Posterior vena cava (tissue), 2 donors: ENCODE results near the gene TOR3A. TPM values are rescaled to one million over a fixed set of nuclear protein-coding genes. Genes with fewer than 3 reads are reported as not detected.
A peak's percentile ranks its signal among the peaks of the same experiment; 100 is the strongest.

ENCODE experiments used
- DNase-seq: peaks from one replicate; pipeline ENCODE4 v3.0.0-alpha.2; 2020; ENCODE audit warnings: low spot score
- intact Hi-C, 2 donors: fragments of 100-400 bp; cut with DNase I; formaldehyde crosslinking; loops; one replicate each; pipeline versions ENCODE4 v1.14.1 to v1.14.2; 2022 to 2023
- total RNA-seq, 2 donors: library from RNA; stranded (reverse); fragmentation: NEBNext Ultra II Directional; extraction: Animal tissue kit (Norgen Biotek cat#: 25700); gene quantifications; one replicate each; pipeline ENCODE4 v1.2.1, GENCODE V29; 2021
- donor health status: DM: yes; HTN: yes; CAD: no.
- donor health status: DM: yes; HTN: yes; CAD: no.

The TOR3A gene
- total RNA-seq, 2 donors from 2014 or later: 13.0 to 18.3 TPM

DNA sequence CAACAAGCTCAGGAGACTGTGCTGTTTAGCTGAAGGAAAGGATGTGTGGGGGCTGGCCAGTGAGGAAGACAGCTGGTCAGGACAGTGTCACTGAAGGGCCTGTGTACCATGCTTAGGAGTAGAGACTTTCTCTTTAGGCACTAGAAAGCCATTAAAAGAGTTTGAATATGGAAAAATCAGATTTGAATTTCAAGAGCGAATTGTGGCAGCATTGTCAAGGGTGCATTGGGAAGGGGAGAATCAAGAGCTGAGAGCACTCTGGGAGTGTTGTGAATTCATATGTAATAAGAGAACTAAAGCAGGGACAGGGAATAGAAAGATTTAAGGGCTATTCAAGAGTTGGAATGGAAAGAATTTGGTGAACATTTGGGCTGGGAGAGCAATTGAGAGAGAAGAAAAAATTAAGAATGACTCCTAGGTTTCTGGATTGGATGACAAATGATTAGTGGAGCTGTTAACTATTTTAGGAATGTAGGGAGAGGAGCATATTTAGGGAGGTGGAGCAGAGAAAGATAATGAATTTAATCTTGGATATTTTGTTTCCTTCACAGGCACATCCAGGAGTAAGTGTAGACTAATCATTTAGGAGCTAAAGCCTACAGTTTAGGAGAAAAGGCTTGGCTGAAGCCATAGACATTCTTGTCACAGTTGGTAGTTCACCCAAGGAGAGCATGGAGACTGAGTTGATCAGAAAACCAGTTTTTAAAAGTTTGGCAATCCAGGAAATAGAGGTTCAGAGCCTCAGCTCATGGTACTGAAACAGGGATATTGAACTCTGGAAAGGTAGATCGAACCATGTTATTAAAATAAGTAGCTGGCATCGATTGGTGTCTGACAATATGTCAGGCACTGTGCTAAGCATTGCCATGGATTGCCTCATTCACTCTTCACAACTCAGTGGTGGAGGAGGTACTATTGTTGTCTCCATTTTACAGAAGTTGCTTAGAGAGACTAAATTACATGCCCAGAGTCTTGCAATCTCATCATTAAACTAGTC lies 23.1 kb upstream of the TOR3A start:
- intact Hi-C loops: no loop called here
- no peak for DNase-seq

DNA sequence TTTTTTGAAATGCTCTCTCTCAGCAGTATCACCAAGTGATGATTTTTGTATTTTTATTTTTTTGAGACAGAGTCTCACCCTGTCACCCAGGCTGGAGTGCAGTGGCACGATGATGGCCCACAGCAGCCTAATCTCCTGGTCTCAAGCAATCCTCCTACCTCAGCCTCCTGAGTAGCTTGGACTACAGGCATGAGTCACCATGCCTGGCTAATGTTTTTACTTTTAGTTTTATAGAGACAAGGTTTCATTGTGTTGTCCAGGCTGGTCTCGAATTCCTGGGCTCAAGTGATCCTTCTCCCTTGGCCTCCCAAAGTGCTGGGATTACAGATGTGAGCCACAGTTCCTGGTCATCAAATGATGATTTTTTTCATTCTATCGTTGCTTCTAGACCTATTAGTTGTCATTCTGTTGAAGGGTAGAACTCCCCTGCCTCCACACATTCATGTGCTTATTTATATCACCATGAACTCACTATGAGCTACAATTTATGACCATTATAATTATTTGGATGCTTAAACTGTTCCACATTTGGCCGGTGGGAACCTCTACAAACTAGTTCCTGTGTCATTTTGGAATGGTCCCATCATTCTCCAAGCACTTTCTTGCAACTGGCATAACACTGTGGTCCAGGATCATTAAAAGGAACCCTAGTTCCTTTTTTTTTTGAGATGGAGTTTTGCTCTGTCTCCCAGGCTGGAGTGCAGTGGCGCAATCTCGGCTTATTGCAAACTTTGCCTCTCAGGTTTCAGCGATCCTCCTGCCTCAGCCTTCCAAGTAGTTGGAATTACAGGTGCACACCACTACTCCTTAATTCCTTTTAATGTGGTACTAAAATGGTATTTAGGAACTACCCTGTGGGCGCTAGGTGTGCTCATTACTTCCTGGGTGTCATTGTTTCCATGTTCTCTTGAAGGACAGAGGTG lies 20.2 kb upstream of the TOR3A start:
- DNase-seq: no peak
- intact Hi-C loops: no loop called here

DNA sequence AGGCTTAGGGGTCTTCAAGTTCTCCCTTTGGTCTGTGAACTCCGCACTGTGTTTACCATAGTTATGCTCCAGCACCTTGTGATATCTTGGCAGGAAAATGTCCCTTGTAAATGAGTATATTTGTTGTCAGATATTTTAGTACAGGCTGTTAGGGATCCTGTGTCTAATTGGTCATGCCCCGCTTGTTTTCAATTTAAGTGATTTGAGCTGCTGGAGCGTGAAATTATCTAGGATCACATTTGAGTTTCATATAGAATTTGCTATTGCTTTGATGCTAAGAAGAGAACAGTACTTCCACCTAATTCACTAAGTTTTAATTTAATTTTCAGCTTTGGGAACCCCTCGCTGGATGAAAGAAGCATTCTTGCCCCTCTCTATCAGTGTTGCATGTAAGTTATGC lies 15.4 kb upstream of the TOR3A start:
- DNase-seq: no peak
- intact Hi-C loops: no loop called here

DNA sequence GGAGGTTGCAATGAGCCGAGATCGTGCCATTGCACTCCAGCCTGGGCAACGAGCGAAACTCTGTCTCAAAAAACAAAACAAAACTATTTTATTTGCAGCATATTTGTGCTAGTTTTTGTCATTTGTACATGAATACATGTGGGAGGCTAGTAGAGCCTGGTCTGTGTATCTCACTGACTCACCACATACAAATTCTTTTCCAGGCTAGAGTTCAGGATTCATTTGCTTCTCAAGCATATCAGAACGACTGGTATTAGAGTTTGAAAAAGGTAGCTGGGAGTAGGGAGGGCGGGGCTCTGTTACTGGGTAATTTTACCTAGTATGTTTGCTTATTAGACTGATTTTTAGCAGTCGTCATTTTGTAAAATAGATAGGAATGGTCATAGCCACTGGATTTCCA lies 4.5 kb upstream of the TOR3A start:
- DNase-seq: no peak
- intact Hi-C loops: loop anchor here in 1 of 2 donors (5.0 kb wide), 1 partner anchor 290 kb away; the partner anchor contains the start of gene AXDND1

DNA sequence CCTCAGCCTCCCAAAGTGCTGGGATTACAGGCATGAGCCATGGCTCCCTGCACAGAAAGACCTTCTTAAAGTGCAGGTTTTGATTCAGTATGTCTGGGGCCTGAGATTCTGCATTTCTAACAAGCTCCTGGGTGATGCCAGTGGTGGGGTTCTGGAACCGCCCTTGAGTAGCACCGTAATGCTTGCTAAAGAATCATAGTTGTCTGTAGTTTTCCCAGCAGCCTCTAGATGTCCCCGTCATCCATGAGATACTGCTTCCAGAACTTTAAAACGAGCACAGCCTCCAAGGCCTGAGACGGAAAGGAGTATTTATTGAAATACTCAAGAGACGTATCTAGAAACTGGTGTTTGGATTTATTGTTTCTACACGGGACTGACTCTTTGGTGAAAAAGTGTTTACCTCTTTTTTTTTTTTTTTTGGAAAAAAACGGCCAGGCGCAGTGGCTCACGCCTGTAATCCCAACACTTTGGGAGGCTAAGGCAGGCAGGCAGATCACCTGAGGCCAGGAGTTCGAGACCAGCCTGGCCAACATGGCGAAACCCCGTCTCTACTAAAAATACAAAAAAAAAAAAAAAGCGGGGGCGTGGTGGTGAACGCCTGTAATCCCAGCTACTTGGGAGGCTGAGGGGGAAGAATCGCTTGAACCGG lies 2.6 kb upstream of the TOR3A start:
- no peak for DNase-seq
- intact Hi-C loops: loop anchor here in 1 of 2 donors (5.0 kb wide), 1 partner anchor 288 kb away; the partner anchor contains the start of gene AXDND1

DNA sequence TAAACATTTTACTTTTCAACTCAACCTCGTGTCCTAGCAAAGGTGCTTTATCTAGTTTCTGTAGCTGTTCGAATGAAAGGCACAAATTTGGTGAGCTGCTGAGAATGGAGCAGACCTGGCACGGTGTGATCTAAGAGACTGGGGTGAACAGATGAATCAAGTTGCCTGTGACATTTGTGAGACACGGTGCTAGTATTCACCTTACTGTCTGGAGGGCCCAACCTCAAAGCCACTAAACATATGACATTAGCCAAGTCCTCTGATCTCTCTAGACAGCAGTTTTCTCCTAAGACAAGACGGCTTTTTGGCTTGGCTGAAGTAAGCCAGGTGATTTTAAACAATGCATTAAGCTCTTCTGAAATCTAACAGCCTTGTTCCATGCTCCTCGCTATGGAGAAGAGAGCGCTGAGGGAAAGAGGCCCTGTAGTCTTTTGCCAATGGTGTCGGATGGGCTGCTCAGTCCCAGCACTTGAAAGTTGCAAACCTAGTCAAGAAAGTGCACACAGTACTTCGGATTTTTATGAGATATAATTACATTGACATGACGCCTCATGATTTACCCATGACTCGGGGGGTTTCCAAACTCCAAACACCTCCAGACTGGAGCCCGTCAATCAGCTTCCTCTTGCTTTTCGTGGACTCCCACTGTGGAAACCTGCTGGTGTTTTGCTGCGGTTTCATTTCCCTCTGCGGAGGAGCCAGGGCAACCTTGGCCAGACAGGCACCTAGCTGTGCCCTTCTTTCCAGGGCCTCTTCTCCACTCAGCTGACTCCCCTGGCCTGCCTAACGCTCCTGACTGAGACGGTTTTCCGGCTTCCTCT lies 794 bp upstream of the TOR3A start:
- intact Hi-C loops: loop anchor here in 1 of 2 donors (5.0 kb wide), 1 partner anchor 286 kb away; the partner anchor contains the start of gene AXDND1
- DNase-seq: no peak

DNA sequence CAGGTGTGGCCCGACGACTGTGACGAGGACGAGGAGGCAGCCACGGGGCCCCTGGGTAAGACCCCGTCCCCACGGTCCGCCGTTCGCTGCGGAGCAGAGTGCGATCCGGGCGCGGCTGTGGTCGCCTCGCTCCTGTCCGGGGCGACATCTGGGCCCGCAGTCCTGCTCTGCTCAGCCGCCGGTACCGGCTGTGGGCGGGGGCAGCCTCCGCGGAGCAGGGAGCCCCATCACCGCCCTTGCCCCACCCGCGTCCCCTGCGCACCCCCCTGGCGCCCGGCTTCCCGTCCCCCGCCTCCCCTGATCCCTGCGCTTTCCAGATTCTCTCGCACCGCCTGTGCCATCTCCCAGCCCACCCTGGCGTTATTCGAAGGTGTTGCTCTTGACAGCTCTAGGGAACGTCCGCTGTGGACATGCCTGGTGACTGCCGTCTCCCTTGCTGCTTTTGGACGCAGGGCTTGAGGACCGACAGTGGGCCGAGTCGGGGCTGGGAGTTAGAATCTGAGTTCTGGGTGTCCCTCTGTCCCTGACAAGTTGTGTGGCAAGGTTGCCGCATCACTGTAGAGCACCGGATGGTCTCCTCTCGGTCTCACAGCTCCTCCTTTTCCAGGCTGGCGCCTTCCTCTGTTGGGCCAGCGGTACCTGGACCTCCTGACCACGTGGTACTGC lies 596 bp downstream of the TOR3A start:
- intact Hi-C loops: loop anchor here in 1 of 2 donors (5.0 kb wide), 1 partner anchor 285 kb away; the partner anchor contains the start of gene AXDND1

DNA sequence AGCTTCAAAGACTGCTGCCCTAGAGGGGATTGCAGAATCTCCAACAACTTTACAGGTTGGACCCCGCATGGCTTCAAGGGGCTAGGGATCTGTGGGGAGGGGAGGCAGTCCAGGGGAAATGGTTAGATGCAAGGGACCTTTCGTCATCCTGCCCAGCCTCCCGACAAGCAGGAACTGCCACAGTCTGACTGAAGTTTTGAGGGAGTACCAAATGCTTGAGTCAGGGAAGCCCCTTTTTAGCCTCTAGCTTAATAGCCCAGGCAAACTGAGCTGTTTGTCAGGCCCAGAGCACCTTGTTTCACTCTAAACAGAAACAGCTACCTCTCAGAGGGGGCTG lies 1.1 kb downstream of the TOR3A start:
- intact Hi-C loops: loop anchor here in 1 of 2 donors (5.0 kb wide), 1 partner anchor 284 kb away; the partner anchor contains the start of gene AXDND1
- DNase-seq: no peak

More for the DNA sequence above, 596 bp downstream of the TOR3A start:
- peak; percentile 84 for DNase-seq

DNA sequence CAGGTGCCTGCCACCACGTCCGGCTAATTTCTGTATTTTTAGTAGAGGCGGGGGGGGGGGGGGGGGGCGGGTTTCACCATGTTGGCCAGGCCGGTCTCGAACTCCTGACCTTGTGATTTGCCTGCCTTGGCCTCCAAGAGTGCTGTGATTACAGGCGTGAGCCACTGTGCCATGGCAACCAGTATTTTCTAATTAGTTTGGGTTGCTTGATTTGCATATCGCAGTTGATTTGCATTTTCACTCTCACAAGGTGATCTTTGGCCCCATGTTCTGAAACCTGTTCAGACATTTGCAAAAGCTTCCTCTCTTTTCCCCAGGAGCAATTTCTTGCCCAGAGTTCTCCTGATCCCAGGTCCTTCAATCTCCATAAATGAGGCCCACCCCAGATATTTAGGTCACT lies 1.7 kb downstream of the TOR3A start:
- no peak for DNase-seq
- intact Hi-C loops: loop anchor here in 1 of 2 donors (5.0 kb wide), 1 partner anchor 284 kb away; the partner anchor contains the start of gene AXDND1

DNA sequence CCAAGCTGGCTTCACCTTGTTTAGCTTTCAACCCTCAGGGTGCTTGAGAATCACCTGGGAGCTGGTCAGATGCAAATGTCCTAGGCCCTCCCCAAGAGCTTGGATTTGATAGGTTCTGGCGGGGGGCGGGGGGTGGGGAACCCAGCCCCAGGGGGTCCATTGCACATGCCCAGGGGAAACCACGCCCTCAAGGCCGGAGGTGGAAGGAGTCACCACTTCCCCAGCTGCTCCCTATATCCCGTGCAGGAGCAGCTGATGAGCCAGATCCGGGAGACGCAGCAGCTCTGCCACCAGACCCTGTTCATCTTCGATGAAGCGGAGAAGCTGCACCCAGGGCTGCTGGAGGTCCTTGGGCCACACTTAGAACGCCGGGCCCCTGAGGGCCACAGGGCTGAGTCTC lies 5.8 kb downstream of the TOR3A start:
- no peak for DNase-seq
- intact Hi-C loops: no loop called here

DNA sequence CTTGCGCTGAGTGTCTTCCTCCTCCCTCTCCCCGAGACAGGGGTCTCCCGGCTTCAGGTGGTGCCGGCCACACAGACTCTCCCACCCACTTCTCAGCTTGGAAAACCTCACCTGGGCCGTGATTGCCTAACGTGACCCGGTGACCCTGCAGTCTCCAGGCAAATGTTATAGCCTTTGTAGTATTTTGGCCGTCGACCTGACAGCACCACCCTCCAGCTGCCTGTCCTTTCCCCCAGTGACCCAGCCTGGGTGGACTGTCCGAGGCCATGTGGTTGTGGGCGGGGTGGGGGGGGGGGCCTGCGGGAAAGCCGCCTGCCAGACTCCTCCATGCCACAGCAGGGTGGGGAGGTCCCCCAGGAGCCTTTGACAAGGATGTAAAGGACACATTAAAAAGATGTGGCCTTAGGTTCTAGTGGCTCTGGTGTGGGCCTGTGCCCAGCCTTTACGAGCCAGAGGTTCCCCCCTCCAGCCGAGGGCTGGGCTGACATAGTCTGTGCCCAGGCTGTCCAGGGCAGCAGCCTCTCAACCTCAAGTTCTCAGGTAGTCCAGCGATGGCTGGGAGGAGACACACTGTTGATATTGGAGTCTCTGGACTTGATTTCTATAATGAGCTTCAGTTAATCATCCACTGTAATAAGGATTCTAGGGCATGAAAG lies 8.1 kb downstream of the TOR3A start:
- intact Hi-C loops: no loop called here

DNA sequence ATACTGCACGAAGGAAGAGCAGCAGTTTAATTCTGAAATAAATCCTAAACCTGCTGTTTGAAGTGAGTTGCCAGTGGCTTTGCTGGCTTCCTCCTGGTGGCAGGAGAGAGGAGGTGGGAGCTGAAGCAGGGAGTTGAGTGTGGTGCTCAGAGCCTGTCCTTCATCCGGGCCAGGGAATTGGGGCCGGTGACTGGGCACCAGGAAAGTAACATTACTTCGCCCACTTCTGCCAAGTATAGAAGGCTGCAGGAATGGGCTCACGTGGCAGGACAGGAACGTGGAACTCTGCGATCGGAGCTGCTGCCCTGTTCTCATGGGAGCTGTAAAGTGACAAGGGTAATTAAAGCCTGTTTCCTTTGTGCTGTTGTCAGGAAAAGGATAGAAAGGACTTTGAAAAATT lies 8.7 kb downstream of the TOR3A start:
- intact Hi-C loops: no loop called here
- DNase-seq: no peak

More for the DNA sequence above, 8.1 kb downstream of the TOR3A start:
- no peak for DNase-seq

DNA sequence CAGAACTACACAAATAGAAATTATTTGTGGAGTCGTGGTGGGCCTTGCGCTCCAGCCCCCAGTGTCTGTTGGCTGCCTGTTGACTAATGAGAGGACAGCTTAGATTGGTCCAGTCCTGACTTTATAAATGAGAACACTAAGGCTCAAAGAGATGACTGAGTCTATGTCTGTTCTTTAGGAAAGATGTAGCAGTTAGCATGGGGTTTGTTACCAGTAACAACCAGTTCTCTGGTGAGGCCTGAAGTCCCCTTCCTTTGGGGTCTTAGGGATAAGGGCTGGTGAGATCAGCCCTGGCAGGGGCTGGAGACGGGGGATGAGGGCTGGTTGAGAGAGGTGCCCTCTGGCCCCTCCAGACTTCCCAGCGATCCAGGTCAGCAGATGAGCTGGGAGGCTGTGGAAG lies 9.1 kb downstream of the TOR3A start:
- no peak for DNase-seq
- intact Hi-C loops: no loop called here

DNA sequence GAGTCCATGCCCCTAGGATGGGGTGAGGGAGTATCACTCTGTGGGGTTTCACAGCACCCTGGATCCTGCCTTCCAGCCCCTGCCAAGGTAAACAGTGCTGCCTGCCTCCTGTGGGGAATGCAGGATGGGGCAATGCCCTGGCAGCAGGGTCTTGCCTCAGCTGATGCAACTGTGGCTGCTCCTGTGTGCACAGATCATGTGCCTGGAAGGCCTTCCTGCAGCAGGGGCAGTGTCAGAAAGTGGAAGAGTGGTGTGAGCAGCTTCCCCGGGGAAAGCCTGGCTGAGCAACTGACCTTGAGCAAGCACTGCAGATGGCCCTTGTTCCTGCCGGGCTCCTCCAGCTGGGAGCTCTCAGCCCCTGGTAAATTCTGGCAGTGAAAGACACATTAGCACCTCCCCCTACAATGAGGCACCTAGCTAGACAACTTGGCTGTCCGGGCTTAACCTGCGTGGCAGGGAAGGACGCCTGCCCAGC lies 9.9 kb downstream of the TOR3A start:
- no peak for DNase-seq
- intact Hi-C loops: no loop called here

DNA sequence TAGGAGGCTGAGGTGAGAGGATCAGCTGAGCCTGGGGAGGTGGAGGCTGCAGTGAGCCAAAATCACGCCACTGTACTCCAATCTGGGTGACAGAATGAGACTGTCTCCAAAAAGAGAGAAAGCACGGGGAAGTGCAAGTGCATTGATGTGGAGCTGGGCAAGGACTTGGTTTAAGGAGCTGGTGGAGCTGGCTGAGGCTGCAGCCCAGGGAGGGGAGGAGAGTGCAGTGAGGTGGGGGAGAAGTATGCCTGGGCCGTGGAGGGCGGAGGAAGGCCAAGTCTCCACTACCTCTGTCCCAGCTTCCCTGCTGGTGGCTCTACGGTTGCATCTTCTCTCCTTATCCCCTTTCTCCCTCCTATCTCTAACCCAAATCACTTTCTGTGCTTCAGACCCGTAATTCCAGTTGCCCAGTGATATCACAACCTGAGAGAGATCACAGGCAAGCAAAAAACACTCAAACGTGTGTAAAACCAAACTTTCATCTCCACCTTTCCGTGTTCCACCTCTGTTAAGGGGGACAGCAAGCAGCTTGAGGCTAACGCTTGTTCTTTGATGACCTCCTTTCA lies 11.1 kb downstream of the TOR3A start:
- intact Hi-C loops: no loop called here
- no peak for DNase-seq

DNA sequence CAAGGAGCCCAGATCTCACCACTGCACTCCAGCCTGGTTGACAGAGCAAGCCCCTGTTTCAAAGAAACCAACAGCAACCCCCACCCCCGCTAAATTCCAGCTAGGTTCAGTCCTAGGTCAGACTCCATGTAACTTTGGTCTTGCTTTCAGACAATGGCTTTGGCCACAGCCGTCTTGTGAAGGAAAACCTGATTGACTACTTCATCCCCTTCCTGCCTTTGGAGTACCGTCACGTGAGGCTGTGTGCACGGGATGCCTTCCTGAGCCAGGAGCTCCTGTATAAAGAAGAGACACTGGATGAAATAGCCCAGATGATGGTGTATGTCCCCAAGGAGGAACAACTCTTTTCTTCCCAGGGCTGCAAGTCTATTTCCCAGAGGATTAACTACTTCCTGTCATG lies 12.9 kb downstream of the TOR3A start:
- DNase-seq: no peak
- intact Hi-C loops: loop anchor here in 1 of 2 donors (5.0 kb wide), 1 partner anchor 652 kb away; no protein-coding TSS in a partner anchor

DNA sequence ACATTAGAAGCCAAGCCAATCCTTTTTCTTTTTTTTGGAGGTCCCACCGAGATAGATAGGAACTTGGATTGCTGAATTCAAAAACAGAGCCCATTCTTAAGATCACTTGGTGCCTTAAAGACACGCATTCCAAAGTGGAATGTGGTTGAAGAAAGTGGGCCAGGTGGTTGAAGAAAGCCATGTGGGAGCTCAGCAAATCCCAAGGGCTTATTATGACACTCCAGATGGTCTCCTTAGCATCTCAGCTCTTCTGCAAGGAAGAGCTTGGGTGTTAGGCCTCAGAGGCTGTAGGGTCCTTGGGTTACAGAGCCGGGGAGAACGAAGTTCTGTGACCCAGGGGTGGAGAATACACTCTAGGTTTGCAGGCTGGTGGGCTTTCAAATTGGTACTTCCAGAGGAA lies 13.5 kb downstream of the TOR3A start:
- intact Hi-C loops: loop anchor here in 1 of 2 donors (5.0 kb wide), 1 partner anchor 652 kb away; no protein-coding TSS in a partner anchor
- DNase-seq: no peak
